A549 (cell line): Measurements from ENCODE around the gene PYGM. TPM values are rescaled to one million over a fixed set of nuclear protein-coding genes. Genes with fewer than 3 reads are reported as not detected.

Experiments used
- ATAC-seq, 2 experiments: fragments of 200-7000 bp in 1 of 2; fragments of >200 bp in 1 of 2; cut with Nextera tagmentation in 1 of 2; cut with Tn5 transposase in 1 of 2; 3 replicates each; pipeline versions ENCODE4 v1.8.0 to v1.9.1; 2018 to 2020; ENCODE audit warnings: mild to moderate bottlenecking in 1 of 2, moderate library complexity in 1 of 2
- CTCF ChIA-PET: fragments of 300-600 bp; sonication (Branson Sonifier 250); formaldehyde crosslinking; extraction: SDS; loops from one replicate; lab custom pipeline; 2021; ENCODE audit warnings: antibody characterized with exemption, inconsistent platforms; lab: Yijun Ruan, JAX
- POLR2A ChIA-PET: fragments of 350-600 bp; formaldehyde crosslinking; extraction: SDS; loops from one replicate; lab custom pipeline; 2021; ENCODE audit warnings: antibody characterized with exemption, inconsistent platforms; lab: Yijun Ruan, JAX
- DNase-seq, 2 experiments: peaks; one replicate each; pipeline versions ENCODE4 v3.0.0 to v3.0.0-alpha.2; 2011 to 2016; ENCODE audit warnings: low read depth in 1 of 2, low spot score in 1 of 2
- FAIRE-seq: peaks from 2 replicates; lab custom pipeline; 2011; peaks lifted over from hg19 to GRCh38; lab: Jason Lieb, UNC
- H3K27ac ChIP-seq, 2 experiments: fragments of >200 bp; sonication (Bioruptor Twin); formaldehyde crosslinking; 3 replicates each; pipeline ENCODE4 v1.5.1; 2016 to 2017
- H3K4me1 ChIP-seq: fragments of >200 bp; sonication (Bioruptor Twin); formaldehyde crosslinking; 3 replicates; pipeline ENCODE4 v1.6.1; 2016
- H3K4me2 ChIP-seq: fragments of >200 bp; sonication (Bioruptor Twin); formaldehyde crosslinking; 3 replicates; pipeline ENCODE4 v1.6.1; 2016
- H3K4me3 ChIP-seq: fragments of >200 bp; sonication (Bioruptor Twin); formaldehyde crosslinking; 3 replicates; pipeline ENCODE4 v1.5.1; 2016
- H3K9me3 ChIP-seq: fragments of >200 bp; sonication (Bioruptor Twin); formaldehyde crosslinking; 3 replicates; pipeline ENCODE4 v1.6.1; 2016
- CBX2 ChIP-seq: fragments of 200-600 bp; sonication (generic); IDR thresholded peaks from 2 replicates; pipeline ENCODE4 v1.6.1; 2016; ENCODE audit warnings: low read depth, mild to moderate bottlenecking, borderline replicate concordance
- CBX8 ChIP-seq: fragments of 200-600 bp; sonication (generic); IDR thresholded peaks from 2 replicates; pipeline ENCODE4 v1.6.1; 2016
- FOXS1 ChIP-seq: fragments of 250-450 bp; sonication (Bioruptor Pico); IDR thresholded peaks from 2 replicates; pipeline ENCODE4 v1.5.0; 2020; ENCODE audit warnings: mild to moderate bottlenecking, moderate library complexity
- HMGXB4 ChIP-seq: fragments of 250-450 bp; sonication (Bioruptor Pico); IDR thresholded peaks from 2 replicates; pipeline ENCODE4 v1.5.0; 2021; ENCODE audit warnings: mild to moderate bottlenecking, moderate library complexity, borderline replicate concordance
- HOXA7 ChIP-seq: fragments of 250-450 bp; sonication (Bioruptor Pico); IDR thresholded peaks from 2 replicates; pipeline ENCODE4 v1.5.0; 2020; ENCODE audit warnings: mild to moderate bottlenecking, moderate library complexity
- MAX ChIP-seq: IDR thresholded peaks from 2 replicates; pipeline ENCODE4 v1.6.1; 2012
- NR3C1 ChIP-seq: fragments of >200 bp; sonication (Bioruptor Twin); formaldehyde crosslinking; IDR thresholded peaks from 3 replicates; pipeline ENCODE4 v1.6.1; 2017
- PBX3 ChIP-seq: IDR thresholded peaks from 2 replicates; pipeline ENCODE4 v1.6.1; 2012
- POLR2A ChIP-seq: IDR thresholded peaks from 2 replicates; pipeline ENCODE4 v1.6.1; 2012; ENCODE audit warnings: mild to moderate bottlenecking, low read length
- RAD21 ChIP-seq, 2 experiments: fragments of >200 bp in 1 of 2; sonication (Bioruptor Twin) in 1 of 2; formaldehyde crosslinking in 1 of 2; IDR thresholded peaks in 1 of 2; conservative IDR thresholded peaks in 1 of 2; 2 replicates in 1 of 2; 3 replicates in 1 of 2; pipeline ENCODE4 v1.6.1; 2012 to 2018; ENCODE audit warnings: inconsistent platforms in 1 of 2
- RARB ChIP-seq: fragments of 250-450 bp; sonication (Bioruptor Pico); IDR thresholded peaks from 2 replicates; pipeline ENCODE4 v1.8.0; 2021; ENCODE audit warnings: mild to moderate bottlenecking, moderate library complexity
- RNF2 ChIP-seq: fragments of 200-600 bp; sonication (generic); IDR thresholded peaks from 2 replicates; pipeline ENCODE4 v1.6.1; 2016; ENCODE audit warnings: low read depth, mild to moderate bottlenecking, antibody characterized with exemption, moderate library complexity, borderline replicate concordance
- ZFP36 ChIP-seq: fragments of 450-650 bp; IDR thresholded peaks from 2 replicates; pipeline ENCODE4 v1.6.1; 2014; ENCODE audit warnings: borderline replicate concordance; ENCODE audit not compliant: partially characterized antibody
- ZNF302 ChIP-seq: fragments of 250-450 bp; sonication (Bioruptor Pico); IDR thresholded peaks from 2 replicates; pipeline ENCODE4 v1.9.0; 2021; ENCODE audit warnings: inconsistent platforms, mild to moderate bottlenecking, moderate library complexity
- WGBS: methylation state at CpG from one replicate; pipeline ENCODE4 v1.1.6; 2017; ENCODE audit errors: missing lambda C conversion rate; 5-methylcytosine and 5-hydroxymethylcytosine counted together
- polyA plus RNA-seq, 4 experiments: library from polyadenylated mRNA; depleted of rRNA in 3 of 4; stranded (reverse); fragments of >200 nt; fragmentation: RNase III in 1 of 4; extraction: RNeasy Plus Mini Kit Qiagen cat#74134 plus additional on column Dnase treatment in 1 of 4; gene quantifications; 2 replicates in 3 of 4; 3 replicates in 1 of 4; pipeline ENCODE4 v1.2.3, GENCODE V29; 2011 to 2017

The PYGM gene
- polyA plus RNA-seq, 2 of the 4 experiments (the other 2 are of a cell fraction), result 0.22 to 0.23 TPM

- no peaks in the 10 kb centered on the region for H3K9me3 ChIP-seq
- CTCF ChIA-PET, result interaction anchor here (0.7 to 7.8 kb wide), 12 partner anchors 15 to 355 kb away, joined by 3 to 79 read pairs (median 3); no protein-coding TSS in a partner anchor
- DNase-seq (peak in 1 of 2 experiments; percentile 49), FAIRE-seq (no peak), ATAC-seq (peak; percentile 3 to 11; a peak in 3 of 6 replicates)
- POLR2A ChIA-PET, result no interaction called here
- H3K27ac ChIP-seq, result no peak overlapping the region
- H3K4me1 ChIP-seq, result peaks cover 27% of the 10 kb centered on the region
- H3K4me3 ChIP-seq, result no peak overlapping the region
- TF ChIP-seq RARB (CRISPR knock-in tag), result no peak
- TF ChIP-seq CBX2, result no peak
- no peak for TF ChIP-seq RAD21 (conservative IDR thresholded peaks at IDR 0.05 in 1 of 2, IDR thresholded peaks at IDR 0.05 in 1 of 2)
- TF ChIP-seq ZNF302 (CRISPR knock-in tag), result no peak
- no peak for TF ChIP-seq HOXA7 (CRISPR knock-in tag)
- TF ChIP-seq PBX3, result no peak
- TF ChIP-seq CBX8, result no peak
- no peak for TF ChIP-seq RNF2
- TF ChIP-seq POLR2A, result no peak
- no peak for TF ChIP-seq ZFP36
- TF ChIP-seq FOXS1, result no peak
- no peak for TF ChIP-seq NR3C1
- TF ChIP-seq HMGXB4 (CRISPR knock-in tag), result no peak
- TF ChIP-seq MAX, result no peak
- peak overlapping the region; percentile 73 for H3K4me2 ChIP-seq
- WGBS, result 92% methylated on average over 36 of the region's 41 CpGs
Measured at GRCh38 chr11:64804346-64805210, 44.8 kb upstream of the PYGM start.

GRCh38 chr11:64803846-64804345, 44.1 kb upstream of the PYGM start:
- WGBS, result 53% methylated on average over 15 of the region's 15 CpGs
- ChIA-PET CTCF (interaction anchor here (0.7 to 7.8 kb wide), 12 partner anchors 16 to 354 kb away, joined by 3 to 79 read pairs (median 3); no protein-coding TSS in a partner anchor), POLR2A (no interaction called here)
- peak overlapping the region; percentile 61 for H3K4me3 ChIP-seq
- H3K4me1 ChIP-seq, result peaks cover 23% of the 10 kb centered on the region
- DNase-seq, result no peak
- TF ChIP-seq ZNF302 (CRISPR knock-in tag) (no peak), HMGXB4 (CRISPR knock-in tag) (no peak), POLR2A (no peak), FOXS1 (no peak)
- FAIRE-seq, result no peak
- peak overlapping the region; percentile 76 to 89 for H3K27ac ChIP-seq
- peak overlapping the region; percentile 73 for H3K4me2 ChIP-seq
- peak; percentile 26 to 57; a peak in 5 of 6 replicates for ATAC-seq
- H3K9me3 ChIP-seq, result no peaks in the 10 kb centered on the region
